Left ventricle myocardium inferior (tissue), 1 donor: ENCODE data around the gene MED27. TPM values are rescaled to one million over a fixed set of nuclear protein-coding genes. Genes with fewer than 3 reads are reported as not detected.

ENCODE experiments used
- DNase-seq: peaks from one replicate; pipeline ENCODE4 v3.0.0-alpha.2; 2020
- H3K27ac ChIP-seq: fragments of 200-600 bp; replicated peaks from 2 replicates; pipeline ENCODE4 v1.8.0; 2021
- H3K27me3 ChIP-seq: fragments of 200-600 bp; 2 replicates; pipeline ENCODE4 v1.8.0; 2021; ENCODE audit warnings: low read depth
- H3K36me3 ChIP-seq: fragments of 200-600 bp; 2 replicates; pipeline ENCODE4 v1.8.0; 2021
- H3K4me1 ChIP-seq: fragments of 200-600 bp; 2 replicates; pipeline ENCODE4 v1.8.0; 2021
- H3K4me3 ChIP-seq: fragments of 200-600 bp; 2 replicates; pipeline ENCODE4 v1.8.0; 2021; ENCODE audit warnings: mild to moderate bottlenecking, moderate library complexity
- H3K9me3 ChIP-seq: fragments of 200-600 bp; replicated peaks from 2 replicates; pipeline ENCODE4 v1.8.0; 2021
- intact Hi-C: fragments of 100-400 bp; cut with micrococcal nuclease; formaldehyde crosslinking; loops from one replicate; pipeline ENCODE4 v1.11.0; 2022
- total RNA-seq: library from RNA; stranded (reverse); fragmentation: NEBNext Ultra II Directional; extraction: Animal tissue kit (Norgen Biotek cat#: 25700); gene quantifications from one replicate; pipeline ENCODE4 v1.2.1, GENCODE V29; 2021
- TF ChIP-seq, protein P1 (sequence below): fragments of 200-600 bp; IDR thresholded peaks from 2 replicates; pipeline ENCODE4 v1.8.0; 2021; ENCODE audit warnings: antibody characterized with exemption, mild to moderate bottlenecking, borderline replicate concordance
- donor health status: DM: no; HTN: yes; CAD: no; lungs with severe emphysema.

The MED27 gene
- total RNA-seq, 1 donor from 2014 or later: 16.3 TPM

GRCh38 chr9:132109291-132109690 lies 29.6 kb upstream of the MED27 start:
- no peak overlapping the region for H3K27ac ChIP-seq
- no peak for DNase-seq
- peaks cover 86% of the 10 kb centered on the region for H3K27me3 ChIP-seq
- intact Hi-C loops: no loop called here
- H3K4me1 ChIP-seq: no peaks in the 10 kb centered on the region
- no peak overlapping the region for H3K4me3 ChIP-seq
- no peaks in the 10 kb centered on the region for H3K9me3 ChIP-seq
- TF ChIP-seq, protein P1, sequence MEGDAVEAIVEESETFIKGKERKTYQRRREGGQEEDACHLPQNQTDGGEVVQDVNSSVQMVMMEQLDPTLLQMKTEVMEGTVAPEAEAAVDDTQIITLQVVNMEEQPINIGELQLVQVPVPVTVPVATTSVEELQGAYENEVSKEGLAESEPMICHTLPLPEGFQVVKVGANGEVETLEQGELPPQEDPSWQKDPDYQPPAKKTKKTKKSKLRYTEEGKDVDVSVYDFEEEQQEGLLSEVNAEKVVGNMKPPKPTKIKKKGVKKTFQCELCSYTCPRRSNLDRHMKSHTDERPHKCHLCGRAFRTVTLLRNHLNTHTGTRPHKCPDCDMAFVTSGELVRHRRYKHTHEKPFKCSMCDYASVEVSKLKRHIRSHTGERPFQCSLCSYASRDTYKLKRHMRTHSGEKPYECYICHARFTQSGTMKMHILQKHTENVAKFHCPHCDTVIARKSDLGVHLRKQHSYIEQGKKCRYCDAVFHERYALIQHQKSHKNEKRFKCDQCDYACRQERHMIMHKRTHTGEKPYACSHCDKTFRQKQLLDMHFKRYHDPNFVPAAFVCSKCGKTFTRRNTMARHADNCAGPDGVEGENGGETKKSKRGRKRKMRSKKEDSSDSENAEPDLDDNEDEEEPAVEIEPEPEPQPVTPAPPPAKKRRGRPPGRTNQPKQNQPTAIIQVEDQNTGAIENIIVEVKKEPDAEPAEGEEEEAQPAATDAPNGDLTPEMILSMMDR: no peak
- H3K36me3 ChIP-seq: no peaks in the 10 kb centered on the region

DNA sequence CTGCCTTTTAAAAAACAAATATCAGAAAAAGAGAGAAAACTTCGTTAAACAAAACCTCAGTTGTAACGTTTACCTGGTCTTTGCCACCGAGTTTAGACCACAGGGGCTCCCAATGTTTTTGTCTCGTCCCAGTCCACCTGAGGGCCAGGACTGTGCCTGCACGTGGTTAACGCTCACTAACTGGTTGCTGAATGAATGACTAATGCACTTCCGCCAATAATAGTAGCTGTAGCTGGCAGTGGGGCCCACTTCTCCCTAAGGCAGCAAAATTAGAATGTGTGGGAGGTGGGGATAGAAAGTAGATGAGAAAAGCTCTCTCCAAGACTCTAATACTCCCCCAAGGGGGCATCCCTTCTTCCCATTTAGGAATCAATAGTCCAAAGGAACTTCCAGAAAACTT lies 29.1 kb upstream of the MED27 start:
- peaks cover 89% of the 10 kb centered on the region for H3K27me3 ChIP-seq
- no peak overlapping the region for H3K27ac ChIP-seq
- no peaks in the 10 kb centered on the region for H3K36me3 ChIP-seq
- TF ChIP-seq, protein P1: no peak
- intact Hi-C loops: no loop called here
- DNase-seq: no peak
- H3K4me1 ChIP-seq: no peaks in the 10 kb centered on the region
- H3K4me3 ChIP-seq: no peak overlapping the region
- no peaks in the 10 kb centered on the region for H3K9me3 ChIP-seq

GRCh38 chr9:132099741-132100407 lies 20.2 kb upstream of the MED27 start:
- peaks cover 73% of the 10 kb centered on the region for H3K27me3 ChIP-seq
- H3K9me3 ChIP-seq: peaks cover 9% of the 10 kb centered on the region
- H3K4me3 ChIP-seq: no peak overlapping the region
- intact Hi-C loops: no loop called here
- no peak for DNase-seq
- H3K27ac ChIP-seq: no peak overlapping the region
- TF ChIP-seq, protein P1: no peak
- no peaks in the 10 kb centered on the region for H3K4me1 ChIP-seq
- H3K36me3 ChIP-seq: no peaks in the 10 kb centered on the region

DNA sequence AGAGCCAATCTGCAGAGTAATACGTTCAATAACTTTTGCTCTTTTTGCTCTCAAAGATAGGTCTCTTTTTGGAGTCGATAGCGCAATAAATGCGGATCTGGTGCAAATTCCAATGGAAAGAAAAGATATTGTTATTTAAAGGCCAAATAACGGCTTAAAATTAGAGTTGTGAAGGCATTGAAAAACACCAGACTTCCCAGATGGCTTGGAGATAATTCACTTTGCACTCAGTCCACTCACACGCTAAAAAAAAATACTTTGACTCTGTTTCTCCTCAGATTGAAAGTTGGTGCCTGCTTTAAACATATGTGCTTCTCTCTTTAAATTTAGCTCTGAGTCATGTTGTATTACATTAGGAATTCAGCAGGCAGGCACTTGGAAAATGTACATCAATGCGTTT lies 19.5 kb upstream of the MED27 start:
- no peak for DNase-seq
- Histone ChIP-seq H3K4me3 (no peak overlapping the region), H3K36me3 (no peaks in the 10 kb centered on the region), H3K4me1 (no peaks in the 10 kb centered on the region), H3K27me3 (peaks cover 66% of the 10 kb centered on the region), H3K9me3 (peaks cover 9% of the 10 kb centered on the region), H3K27ac (no peak overlapping the region)
- TF ChIP-seq, protein P1: no peak
- intact Hi-C loops: no loop called here

DNA sequence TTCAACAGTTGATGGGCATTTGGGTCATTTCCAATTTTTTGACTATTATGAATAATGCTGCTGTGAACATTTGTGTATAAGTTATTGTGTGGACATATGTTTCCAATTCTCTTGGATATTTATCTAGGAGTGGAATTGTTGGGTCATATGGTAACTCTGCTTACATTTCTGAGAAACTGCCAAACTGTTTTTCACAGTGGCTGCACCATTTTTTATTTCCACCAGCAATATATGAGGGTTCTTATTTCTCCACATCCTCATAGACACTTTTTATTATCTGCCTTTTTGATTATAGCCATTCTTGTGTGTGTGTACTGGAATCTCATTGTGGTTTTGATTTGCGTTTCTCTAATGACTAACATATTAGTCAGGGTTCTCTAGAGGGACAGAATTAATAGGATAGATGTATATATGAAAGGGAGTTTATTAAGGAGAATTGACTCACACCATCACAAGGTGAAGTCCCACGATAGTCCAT lies 14.7 kb upstream of the MED27 start:
- intact Hi-C loops: no loop called here
- TF ChIP-seq, protein P1: no peak
- no peaks in the 10 kb centered on the region for H3K36me3 ChIP-seq
- no peaks in the 10 kb centered on the region for H3K4me1 ChIP-seq
- no peaks in the 10 kb centered on the region for H3K9me3 ChIP-seq
- DNase-seq: no peak
- H3K27me3 ChIP-seq: peaks cover 56% of the 10 kb centered on the region
- no peak overlapping the region for H3K27ac ChIP-seq
- no peak overlapping the region for H3K4me3 ChIP-seq
